ENCODE results near the gene RAI1.
"Not testable (repeated sequence)": the region's sequence is repeated elsewhere in the genome, so short reads cannot be mapped to it uniquely, and the experiment has no call there.

RAI1 gene

DNA sequence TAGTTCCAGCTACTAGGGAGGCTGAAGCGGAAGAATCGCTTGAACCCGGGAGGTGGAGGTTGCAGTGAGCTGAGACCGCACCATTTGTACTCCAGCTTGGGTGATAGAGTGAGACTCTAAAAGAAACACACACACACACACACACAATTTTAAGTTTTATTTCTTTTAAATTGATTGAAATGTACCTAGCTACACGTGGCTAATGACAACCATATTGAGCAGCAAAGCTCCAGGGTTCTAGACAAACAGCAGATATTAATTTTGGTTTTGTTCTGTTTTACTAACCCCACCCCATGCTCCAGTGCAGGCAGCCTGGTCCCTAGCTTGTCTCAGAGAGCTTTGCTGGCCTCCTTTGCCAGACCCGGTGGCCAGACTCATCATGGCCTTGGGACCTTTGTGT is 16.0 kb upstream of the RAI1 start:
- no peak for DNase-seq (ENCODE audit: low spot score)

DNA sequence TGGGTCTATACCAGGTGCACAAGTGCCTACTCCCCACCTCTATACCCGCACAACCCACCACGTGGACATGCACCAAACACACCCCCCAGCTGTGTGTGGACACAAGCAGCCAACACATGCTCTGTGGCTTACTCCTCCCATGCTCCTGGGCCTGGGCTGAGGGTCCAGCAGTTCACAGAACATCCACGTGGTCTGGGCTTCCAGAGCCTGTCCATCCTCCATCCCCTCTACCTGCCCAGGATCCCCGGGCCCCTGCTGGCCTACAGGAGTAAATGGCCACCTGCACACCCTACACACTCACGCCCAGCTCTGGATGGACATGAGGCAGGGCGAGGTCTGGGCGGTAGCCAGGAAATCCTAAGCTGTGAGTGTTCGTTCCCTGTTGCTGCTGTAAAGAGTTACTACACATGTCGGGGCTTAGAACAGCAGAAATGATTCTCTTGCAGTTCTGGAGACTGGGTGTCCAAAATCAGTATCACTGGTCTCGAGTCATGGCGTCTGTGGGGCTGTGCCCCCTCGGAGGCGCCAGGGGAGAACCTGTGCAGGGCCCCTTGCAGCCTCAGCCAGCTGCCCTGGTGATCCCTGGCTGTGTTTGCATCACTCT is 15.0 kb upstream of the RAI1 start:
- no peak for DNase-seq (ENCODE audit: low spot score)

DNA sequence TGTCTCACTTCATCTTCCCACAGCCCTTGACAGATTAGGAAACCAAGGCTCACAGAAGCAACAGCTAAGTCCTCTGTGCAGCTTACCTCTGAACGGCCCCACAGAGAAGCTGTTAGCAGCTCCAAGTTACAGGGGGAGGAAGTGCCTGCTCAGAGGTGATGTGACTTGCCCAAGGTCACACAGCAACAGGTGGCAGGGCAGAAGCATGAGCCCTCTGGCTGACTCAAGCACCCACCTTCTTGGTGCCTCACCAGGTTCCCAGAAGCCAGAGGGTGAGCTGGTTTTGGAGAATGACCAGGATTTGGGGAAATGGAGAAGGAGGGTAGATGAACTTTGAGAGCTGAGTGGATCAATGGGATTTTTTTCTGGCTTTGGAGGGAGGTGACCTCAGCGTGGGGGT is 14.0 kb upstream of the RAI1 start:
- no peak for DNase-seq (ENCODE audit: low spot score)

DNA sequence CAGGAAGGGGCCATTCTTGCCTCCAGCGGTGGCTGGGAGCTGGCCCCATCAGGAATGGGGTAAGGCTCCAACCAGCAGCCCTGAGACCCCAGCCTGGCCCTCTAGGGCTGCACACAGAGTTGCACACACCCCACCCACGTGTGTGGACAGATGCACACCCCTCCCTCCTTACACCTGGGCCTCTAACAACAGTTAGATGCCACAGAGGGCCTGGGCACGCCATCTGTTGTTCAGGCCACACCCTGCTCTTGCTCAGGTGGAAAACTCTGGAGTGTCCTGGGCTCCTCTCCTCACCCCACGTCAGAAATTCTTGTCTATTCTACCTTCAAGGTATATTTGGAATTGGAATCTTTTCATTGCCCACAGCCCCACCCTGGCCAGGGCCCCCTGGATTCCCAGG is 13.3 kb upstream of the RAI1 start:
- DNase-seq (ENCODE audit: low spot score): no peak

DNA sequence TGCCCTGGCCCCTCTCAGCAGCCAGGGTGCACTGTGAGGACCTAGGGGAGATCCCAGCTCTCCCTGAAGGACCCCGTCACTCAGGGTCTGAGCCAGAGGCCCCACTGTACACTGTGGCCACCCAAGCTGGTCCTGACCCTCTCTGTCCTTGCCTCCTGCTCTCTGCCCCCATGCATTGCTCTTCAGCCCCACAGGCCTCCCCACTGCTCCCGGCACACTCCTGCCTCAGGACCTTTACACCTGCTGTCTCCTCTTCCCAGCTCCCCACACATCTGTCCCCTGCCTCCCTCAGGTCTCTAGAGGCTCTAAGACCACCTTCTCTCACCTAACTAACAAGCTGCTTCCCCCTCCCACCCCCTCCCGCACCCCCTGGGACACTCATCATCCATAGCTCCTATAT is 12.9 kb upstream of the RAI1 start:
- no peak for DNase-seq (ENCODE audit: low spot score)

DNA sequence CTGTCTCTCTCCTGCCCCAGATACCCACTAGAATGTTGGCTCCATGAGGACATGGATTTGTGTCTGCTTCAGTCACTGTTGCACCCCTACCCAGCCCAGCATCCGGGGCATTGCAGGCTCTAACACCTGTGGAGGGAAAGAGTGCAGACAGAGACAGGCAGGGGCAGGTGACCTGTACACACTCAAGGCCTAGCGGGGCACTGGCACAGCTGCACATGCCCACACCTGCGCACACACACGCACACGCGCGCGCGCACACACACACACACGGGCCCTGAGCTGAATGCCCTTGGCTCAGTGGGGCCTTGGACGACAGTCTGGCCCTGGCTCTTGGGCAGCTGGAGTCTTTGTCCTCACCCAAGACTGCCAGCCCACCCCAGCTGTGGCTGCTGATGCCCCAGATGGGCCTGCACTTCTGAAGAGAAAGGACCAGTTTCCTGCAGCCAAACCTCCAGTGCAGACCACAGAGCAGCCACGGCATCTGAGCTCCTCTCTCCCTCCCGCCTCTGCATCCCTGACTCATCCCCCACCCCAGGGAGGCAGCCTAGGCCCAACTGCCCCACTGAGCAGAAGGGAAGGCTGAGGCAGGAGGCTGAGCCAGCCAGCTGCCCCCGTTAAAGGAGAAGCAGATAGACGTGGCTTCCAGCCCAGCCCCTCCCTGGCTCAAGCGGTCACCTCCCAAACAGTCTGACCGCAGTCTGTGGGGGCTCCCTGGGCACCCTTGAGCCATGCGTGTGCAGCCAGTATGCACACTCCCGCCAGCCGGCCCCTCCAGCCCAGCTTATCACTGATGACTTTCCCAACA is 12.3 kb upstream of the RAI1 start:
- DNase-seq (ENCODE audit: low spot score): no peak

DNA sequence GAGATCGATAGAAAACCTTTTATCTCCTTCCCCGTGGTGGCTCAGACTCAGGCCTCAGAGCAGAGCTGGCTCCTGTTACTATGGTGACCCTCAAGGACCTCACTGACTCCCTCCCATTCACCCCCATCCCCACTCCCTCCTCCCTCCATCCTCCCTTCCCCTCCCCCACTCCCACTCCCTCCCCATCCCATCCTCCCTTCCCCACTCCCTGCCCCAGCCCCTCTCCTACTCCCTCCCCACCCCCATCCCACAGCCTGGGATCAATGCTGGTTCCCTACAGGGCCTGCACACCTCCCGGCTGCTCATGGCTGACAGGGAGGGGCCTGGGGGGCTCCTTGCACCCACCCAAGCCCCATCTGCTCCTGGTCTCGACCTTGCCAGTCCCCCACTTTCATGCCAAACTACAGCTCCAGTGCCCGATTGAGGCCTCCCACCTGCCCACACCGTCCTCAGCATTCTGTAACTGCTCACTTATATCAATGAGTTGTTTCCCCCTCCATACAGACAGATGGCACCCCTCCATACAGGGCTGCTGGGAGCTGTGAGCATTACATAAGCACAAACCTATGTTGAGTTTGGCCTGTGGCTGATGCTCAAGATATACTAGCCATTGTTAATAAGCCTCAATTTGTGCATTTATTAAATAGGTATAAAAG is 11.6 kb upstream of the RAI1 start:
- DNase-seq (ENCODE audit: low spot score): no peak

DNA sequence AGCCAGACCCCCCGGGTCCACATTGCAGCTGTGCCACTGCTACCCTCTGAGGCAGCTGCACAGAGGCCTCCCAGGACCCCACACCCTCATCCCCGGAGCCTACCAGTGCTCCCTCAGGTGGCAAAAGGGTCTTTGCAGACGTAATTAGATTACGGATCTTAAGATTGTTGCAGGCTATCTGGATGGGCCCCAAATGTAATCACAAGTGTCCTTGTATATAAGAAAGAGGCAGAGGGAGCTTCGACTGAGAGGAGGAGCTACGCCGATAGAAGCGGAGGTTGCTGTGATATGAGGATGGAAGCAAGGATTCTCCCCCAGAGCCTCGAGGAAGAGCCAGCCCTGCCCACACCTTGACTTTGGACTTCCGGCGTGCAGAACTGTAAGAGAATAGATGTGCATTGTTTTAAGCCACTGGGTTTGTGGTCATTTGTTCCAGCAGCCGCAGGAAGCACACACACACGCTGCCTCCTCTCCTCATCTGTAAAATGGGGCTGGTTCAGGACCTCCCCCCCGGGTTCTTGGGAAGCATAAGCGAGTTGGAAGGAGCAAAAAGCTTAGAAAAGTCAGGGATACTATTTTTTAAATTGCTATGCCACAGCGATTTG is 10.5 kb upstream of the RAI1 start:
- no peak for DNase-seq (ENCODE audit: low spot score)

DNA sequence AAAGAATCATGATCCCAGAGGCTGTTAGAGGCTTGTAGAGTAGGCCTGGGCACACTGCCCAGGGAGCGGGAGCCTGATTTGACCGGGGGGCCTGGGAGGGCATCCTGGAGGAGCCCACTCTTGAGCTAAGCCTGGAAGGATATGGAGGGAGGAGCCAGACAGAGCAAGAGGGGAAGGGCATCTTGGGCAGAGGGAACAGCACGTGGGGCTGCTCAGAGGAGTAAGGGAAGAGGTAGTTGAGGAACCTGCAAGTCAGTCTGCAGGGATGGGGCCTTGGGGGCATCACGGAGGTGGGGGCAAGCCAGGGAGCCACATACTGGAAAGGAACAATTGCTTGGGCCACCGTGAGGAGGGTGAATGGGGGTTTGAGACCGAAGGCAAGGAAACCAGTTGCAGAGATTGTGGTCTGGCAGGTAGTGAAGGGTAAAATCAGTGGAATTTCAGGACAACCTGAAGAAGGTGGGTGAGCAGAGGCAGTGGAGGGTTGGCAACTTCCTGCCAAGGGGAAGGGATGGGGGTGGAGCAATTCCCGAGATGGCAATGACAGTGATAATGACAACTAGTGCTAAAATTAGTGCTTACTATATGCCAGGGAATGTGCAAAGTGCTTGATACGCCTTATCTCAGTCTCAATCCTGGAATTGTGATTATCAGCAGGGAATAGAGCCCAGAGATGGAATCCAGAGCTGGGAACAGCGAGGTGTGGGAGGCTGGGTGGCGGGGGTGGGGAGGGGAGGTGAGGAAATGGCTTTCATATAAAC is 9.7 kb upstream of the RAI1 start:
- DNase-seq (ENCODE audit: low spot score): no peak

DNA sequence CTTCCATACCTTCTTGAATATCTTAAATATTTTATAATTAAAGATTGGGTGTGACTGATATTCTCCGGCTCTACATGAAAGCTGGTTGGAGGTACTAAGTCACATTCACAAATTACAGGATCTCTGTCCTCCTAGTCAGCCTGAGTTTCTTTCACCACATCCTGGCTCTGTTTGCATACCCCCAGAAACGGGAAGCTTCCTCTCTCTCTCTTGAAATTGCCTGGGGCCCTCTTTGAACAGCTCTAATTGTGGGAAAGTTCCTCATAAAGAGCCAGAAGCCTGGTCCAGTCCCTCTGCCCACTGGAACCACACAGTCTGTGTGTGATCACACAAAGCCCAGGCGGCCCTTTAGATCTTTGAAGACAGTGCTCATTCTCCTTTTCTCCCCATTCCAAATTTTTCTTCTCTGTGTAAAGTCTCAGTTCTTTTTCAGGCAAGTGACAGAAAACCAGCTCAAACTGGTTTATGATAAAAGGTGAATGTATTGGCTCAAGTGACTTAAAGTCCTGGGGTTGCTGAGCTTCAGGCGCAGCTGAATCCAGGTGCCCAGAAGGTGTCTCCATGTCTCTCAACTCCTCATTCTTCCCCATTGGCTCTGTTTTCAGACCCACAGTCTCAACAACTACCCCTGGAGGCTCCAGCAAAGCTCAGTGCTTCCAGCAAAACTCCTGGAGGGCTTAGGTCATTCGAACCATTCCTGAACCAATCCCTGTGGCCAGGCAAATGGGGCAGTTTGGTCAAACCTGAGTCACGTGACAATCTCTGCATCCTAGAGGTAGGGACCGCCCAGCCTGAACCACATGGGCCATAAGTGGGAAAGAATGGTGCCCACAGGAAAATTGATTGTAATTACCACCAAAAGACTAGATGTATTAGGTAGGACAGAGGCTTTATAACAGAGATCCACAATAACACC is 8.5 kb upstream of the RAI1 start:
- DNase-seq (ENCODE audit: low spot score): no peak

DNA sequence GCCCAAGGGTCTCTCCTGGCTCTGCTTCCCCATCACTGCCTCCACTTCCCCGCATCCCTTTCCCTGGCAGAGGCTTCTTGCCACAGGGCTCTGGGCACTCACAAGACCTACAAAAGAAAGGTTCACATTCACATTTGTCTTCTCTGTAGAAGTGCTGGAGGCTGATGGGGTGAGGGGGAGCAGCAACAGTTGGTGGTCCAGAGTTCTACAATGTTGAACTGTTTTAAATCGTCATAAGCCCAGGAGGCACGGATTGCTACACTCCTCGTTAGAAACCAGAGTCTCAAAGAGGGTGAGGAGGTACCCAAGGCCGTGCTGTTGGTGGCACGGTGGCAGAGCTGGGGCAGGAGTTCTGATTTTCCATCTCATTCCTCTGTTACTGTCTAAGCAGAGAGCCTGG is 5.8 kb upstream of the RAI1 start:
- no peak for DNase-seq (ENCODE audit: low spot score)

DNA sequence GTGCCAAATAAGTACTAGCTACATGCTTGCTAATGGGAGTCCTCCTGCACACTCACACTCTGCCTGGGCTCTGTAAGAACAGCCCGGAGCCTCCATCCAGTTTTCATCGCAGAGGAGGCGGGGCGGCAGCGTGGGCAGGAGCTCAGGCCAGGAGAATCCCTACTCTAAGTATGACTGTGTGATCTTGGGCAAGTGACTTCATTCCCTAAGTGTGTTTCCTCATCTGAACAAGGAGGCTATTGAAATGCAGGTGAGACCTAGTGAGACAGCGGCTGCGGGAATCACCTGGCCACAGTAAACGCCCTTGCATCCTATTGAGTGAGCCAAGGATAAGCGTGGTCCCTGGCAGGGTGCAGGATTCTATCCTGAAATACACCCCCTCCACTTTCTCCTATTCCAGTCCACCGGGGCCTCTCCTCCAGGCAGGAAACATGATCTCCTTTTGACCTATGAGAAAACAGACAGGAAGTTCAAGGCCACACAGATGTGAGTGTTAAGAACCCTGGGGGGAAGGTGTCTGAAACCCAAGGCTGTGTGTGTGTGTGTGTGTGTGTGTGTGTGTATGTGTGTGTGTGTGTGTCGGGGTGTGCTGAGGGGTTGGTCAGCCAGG is 5.2 kb upstream of the RAI1 start:
- no peak for DNase-seq (ENCODE audit: low spot score)

DNA sequence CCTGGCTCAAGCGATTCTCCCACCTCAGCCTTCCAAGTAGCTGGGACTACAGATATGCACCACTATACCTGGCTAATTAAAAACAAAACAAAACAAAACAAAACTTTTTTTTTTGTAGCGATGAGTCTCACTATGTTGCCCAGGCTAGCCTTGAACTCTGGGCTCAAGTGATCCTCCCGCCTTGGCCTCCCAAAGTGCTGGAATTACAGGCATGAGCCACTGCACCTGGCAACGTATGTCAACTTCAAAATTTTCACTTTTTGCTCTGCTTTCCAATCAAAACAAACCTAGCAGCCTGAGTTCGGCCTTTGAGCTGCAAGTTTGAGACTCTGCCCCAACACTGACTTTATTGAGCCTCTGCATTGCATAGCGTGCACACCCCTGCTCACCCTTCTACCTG is 4.5 kb upstream of the RAI1 start:
- no peak for DNase-seq (ENCODE audit: low spot score)

DNA sequence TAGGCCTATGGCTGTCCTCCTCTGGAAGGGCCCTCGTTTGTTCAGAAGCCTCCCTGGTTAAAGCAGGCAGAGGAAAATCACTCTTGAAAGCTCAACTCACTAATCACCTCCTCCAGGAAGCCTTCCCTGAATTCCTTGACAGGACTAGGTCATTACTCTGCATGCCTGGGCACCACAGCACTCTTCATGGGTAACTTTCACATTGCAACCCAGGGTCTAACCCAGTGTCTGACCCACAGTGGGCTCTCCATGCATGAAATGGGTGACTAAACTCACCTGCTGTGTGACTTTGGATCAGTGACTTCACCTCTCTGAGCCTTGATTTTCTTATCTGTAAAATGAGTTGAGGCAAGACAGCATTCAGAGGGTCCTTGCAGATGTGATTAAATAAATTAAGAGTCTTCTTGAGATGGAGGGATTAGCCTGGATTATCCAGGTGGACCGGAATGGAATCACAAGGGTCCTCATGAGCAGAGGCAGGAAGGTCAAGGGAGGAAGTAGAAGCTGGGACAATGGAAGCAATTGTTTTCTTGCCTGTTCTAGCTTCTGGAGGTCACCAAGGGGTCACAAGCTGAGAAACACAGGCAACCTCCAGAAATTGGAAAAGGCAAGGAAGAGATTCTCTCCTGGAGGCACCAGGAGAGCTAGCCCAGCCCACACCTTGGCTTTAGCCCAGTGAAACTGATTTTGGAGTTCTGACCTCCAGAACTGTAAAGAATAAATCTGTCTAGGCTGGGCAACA is 3.8 kb upstream of the RAI1 start:
- no peak for DNase-seq (ENCODE audit: low spot score)

DNA sequence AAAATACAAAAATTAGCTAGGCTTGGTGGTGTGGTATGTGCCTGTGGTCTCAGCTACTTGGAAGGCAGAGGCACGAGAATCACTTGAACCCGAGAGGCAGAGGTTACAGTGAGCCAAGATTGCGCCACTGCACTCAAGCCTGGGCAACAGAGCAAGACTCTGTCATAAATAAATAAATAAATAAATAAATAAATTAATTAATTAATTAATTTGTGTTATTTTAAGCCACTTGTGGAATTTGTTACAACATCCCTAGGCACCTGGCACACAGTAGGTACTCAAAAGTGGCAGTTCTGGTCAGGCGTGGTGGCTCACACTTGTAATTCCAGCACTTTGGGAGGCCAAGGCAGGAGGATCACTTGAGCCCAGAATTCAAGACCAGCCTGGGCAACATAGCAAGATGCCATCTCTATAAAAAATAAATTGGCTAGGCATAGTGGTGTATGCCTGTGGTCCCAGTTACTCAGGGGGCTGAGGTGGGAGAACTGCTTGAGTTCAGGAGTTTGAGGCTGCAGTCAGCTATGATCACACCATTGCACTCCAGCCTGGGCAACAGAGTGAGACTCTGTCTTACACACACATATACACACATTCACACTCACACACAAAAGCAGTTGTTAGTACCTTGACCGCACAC is 3.1 kb upstream of the RAI1 start:
- DNase-seq (ENCODE audit: low spot score): not testable (repeated sequence)

DNA sequence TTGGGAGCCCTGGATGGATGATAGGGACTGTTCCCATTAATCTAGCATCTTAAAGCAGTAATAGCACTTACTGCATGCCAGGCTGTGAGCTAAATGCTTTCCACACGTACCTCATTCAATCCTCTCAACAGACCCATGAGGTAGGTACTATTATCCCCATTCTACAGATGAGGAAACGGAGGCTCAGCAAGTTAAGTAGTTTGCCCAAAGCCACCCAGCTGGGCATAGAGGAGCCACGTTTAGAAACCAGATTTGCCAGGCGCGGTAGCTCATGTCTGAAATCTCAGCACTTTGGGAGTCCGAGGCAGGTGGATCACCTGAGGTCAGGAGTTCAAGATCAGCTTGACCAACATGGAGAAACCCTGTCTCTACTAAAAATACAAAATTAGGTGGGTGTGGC is 2.0 kb upstream of the RAI1 start:
- no peak for DNase-seq (ENCODE audit: low spot score)

DNA sequence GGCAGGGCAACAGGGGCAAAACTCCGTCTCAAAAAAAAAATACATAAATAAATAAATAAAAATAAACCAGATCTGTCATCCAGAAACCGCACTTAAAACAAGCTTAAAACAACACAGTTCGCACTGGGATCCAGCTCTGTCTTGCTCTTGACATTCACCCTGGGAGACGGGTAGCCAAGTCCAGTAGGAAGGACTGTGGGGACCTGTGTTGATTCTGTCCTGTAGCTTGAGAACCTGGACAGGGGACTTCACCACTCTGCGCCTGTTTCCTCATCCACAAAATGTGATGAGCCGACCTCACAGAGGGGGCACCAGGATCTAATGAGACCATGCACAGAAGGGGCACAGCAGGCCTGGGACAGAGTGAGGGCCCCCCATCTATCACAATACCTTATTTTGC is 1.5 kb upstream of the RAI1 start:
- no peak for DNase-seq (ENCODE audit: low spot score)

DNA sequence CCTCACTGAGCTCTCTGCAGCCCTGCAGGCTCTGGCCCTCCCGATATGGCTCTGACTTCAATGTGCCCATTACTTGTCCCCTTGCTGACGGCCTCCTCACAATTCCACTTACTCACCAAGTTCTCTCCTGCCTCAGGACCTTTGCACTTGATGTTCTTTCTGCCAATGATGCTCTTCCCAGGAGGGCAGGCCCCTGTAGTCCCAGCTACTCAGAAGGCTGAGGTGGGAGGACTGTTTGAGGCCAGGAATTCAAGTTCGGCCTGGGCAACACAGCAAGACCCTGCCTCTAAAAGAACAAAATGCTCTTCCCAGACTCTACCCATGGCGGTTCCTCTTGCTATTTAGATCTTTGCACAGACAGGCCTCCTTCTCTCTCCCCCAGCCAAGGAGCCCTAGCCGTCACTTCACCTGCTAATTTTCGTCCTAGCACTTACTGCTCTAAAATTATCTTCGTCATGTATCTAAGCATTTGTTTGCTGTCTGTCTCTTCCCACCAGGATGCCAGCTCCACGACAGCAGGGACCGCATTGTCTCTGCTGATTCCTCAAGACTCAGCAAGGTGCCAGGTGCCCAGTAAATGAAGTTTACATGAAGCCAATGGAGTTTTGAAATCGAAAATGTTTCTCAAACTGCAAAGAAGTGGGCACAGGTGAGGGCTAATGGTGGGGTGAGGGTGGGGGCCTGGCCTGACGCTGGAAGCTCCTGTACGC is 626 bp upstream of the RAI1 start:
- no peak for DNase-seq (ENCODE audit: low spot score)

DNA sequence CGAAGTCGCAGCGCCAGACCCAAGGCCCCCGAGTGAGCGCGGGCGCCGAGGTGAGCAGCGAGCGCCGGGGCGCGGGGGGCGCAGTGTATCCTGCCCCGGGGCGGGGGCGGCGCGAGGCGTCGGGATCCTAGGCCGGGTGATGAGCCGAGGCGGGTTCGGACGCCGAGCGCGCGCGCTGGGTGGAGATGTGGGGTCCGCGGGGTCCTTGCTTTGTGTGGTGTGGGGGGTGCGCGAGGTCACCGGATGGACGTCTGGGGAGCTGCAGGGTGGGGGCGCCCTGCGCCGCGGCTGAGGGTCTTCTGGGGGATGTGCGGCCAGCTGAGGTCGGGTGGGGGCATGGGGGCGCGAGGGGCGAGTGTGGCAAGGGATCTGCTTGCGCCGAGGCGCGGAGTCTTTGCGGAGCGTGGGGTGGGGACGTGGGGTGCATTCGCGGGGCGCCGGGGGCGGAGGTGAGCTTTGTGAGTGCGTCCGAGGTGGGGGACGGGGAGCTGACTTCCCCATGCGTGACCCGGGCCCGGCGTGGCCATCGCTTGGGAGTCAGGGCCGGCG is 560 bp downstream of the RAI1 start:
- DNase-seq (ENCODE audit: low spot score): no peak

All from left forelimb (tissue), 1 donor.